RWPE1 (cell line): ENCODE data around the gene LRRN4CL.

Experiments used
- CTCF ChIA-PET: fragments of 350-600 bp; sonication (Branson Sonifier 250); formaldehyde crosslinking; extraction: SDS; loops from one replicate; lab custom pipeline; 2021; lab: Yijun Ruan, JAX
- POLR2A ChIA-PET: fragments of 400-600 bp; formaldehyde crosslinking; extraction: SDS; loops from one replicate; lab custom pipeline; 2020; ENCODE audit warnings: antibody characterized with exemption; ENCODE audit not compliant: low non-redundant PET; lab: Yijun Ruan, JAX
- DNase-seq: peaks from one replicate; pipeline ENCODE4 v3.0.0; 2012; ENCODE audit warnings: low spot score
- H3K27ac ChIP-seq: fragments of 450-650 bp; 2 replicates; pipeline ENCODE4 v1.5.1; 2017
- TF ChIP-seq, protein P1 (sequence below): fragments of 450-650 bp; conservative IDR thresholded peaks from 2 replicates; pipeline ENCODE4 v1.5.1; 2017; ENCODE audit warnings: low read depth, mild to moderate bottlenecking

The LRRN4CL gene

DNA sequence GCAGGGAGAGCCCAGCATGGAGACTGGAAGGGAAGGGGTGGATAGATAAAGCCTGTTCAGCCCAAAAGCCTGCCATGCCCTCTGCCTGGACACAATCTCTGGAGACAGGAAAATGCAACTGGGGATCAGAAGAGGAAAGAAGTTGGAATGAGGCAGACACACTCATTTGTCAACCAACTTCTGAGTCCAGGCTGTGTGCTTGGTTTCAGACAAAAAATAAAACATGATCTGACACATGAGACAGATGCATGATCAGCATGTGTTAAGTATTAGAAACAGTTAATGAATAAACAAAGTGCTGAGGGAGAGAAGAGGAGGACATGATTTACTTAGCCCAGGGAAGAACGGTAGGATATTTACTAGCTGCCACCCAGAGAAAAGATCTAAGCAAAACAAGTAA, 839 bp downstream of the LRRN4CL start:
- DNase-seq = no peak
- H3K27ac ChIP-seq = no peak overlapping the region
- TF ChIP-seq, protein P1, sequence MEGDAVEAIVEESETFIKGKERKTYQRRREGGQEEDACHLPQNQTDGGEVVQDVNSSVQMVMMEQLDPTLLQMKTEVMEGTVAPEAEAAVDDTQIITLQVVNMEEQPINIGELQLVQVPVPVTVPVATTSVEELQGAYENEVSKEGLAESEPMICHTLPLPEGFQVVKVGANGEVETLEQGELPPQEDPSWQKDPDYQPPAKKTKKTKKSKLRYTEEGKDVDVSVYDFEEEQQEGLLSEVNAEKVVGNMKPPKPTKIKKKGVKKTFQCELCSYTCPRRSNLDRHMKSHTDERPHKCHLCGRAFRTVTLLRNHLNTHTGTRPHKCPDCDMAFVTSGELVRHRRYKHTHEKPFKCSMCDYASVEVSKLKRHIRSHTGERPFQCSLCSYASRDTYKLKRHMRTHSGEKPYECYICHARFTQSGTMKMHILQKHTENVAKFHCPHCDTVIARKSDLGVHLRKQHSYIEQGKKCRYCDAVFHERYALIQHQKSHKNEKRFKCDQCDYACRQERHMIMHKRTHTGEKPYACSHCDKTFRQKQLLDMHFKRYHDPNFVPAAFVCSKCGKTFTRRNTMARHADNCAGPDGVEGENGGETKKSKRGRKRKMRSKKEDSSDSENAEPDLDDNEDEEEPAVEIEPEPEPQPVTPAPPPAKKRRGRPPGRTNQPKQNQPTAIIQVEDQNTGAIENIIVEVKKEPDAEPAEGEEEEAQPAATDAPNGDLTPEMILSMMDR = no peak
- ChIA-PET POLR2A (no interaction called here), CTCF (no interaction called here)

DNA sequence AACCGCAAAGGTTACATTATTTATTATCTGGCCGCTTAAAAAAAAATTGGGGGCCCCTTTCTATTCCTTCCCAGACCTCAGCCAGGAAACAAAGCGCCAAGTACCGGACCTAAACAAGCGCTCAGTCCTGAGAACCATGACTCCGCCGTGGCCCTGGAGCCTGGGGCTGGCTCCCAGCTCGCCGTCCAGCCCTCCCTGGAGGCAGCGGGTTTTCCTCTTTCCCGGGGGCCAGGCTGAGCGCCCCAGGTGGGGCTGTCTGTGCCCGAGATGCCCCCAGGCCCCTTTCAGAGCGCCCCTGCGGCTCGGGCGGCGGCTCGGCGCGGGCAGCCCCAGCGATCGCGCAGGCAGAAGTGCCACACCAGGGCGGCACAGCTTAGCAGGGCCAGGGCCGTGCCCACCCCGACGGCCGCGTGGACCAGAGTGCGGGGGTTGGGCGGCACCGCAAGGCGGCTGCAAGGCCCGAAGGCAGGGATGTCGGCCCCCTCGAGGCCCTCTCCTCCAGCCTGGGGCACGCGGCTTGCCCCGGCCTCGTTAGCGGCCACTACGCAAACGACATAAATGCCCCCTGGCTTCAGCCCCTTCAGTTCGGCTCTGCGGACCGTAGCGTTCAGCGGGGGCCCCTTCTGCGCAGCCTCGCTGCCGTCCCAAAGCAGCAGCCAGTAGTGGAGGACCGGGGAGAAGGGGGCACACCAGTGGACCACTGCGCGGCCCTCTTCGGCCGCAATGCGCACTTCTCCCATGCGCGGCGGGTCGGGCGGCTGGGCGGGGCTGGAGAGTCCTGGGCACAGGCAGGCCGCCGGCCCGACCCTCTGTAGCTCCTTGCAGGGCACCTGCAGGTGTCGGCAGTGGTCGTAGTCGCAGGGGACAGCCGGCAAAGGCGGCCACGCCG, 1.6 kb downstream of the LRRN4CL start:
- CTCF ChIA-PET = interaction anchor here (0.6 kb wide), 1 partner anchor 38 kb away, joined by 3 read pairs; no protein-coding TSS in a partner anchor
- POLR2A ChIA-PET = no interaction called here
- no peak overlapping the region for H3K27ac ChIP-seq
- DNase-seq = no peak
- TF ChIP-seq, protein P1 = no peak

DNA sequence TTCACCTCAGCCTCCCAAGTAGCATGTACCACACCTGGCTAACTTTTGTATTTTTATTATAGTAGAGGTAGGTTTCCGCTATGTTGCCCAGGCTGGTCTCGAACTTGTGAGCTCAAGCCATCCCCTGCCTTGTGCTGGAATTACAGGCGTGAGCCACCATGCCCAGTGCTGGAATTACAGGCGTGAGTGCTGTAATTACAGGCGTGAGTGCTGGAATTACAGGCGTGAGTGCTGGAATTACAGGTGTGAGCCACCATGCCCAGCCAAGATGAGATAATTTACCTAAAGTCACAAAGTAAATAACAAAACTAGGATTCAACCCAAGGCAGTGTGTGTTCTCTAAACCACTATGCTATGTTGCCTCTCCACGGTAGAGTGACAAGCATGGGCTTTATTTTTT, 6.8 kb downstream of the LRRN4CL start:
- no peak for DNase-seq
- no peak overlapping the region for H3K27ac ChIP-seq
- TF ChIP-seq, protein P1 = no peak
- POLR2A ChIA-PET = no interaction called here
- CTCF ChIA-PET = interaction anchor here (2.5 kb wide), 1 partner anchor 12 kb away, joined by 17 read pairs; no protein-coding TSS in a partner anchor

DNA sequence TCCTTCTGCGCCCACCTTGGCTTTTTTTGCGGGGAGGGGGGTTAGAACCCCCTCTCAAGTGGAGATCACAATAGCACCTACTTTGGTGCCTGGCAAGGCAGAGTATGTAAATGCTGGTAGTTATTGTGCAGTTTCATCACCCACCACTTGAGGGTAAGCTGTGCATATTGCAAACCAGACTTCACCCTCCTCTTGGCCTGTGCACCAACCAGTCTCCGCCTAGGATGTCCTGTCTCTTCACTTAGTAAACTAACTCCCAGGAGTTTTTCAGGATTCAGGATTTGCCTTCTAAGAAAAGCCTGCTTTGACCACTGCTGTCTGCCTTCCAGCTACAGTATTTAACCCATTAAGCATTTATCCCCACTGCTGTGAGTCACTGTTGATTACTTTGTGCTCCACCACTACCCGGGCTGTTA, 8.5 kb downstream of the LRRN4CL start:
- CTCF ChIA-PET = interaction anchor here (0.6 to 2.5 kb wide), 9 partner anchors 8 to 538 kb away, joined by 3 to 17 read pairs (median 6); partner anchors contain the start of genes HNRNPUL2, LRRN4CL and TTC9C
- peak overlapping the region; percentile 88 for H3K27ac ChIP-seq
- peak; percentile 69 for DNase-seq
- TF ChIP-seq, protein P1 = peak; percentile 71
- POLR2A ChIA-PET = interaction anchor here (0.5 to 1.1 kb wide), 4 partner anchors 11 to 80 kb away, joined by 4 to 8 read pairs (median 6); no protein-coding TSS in a partner anchor

DNA sequence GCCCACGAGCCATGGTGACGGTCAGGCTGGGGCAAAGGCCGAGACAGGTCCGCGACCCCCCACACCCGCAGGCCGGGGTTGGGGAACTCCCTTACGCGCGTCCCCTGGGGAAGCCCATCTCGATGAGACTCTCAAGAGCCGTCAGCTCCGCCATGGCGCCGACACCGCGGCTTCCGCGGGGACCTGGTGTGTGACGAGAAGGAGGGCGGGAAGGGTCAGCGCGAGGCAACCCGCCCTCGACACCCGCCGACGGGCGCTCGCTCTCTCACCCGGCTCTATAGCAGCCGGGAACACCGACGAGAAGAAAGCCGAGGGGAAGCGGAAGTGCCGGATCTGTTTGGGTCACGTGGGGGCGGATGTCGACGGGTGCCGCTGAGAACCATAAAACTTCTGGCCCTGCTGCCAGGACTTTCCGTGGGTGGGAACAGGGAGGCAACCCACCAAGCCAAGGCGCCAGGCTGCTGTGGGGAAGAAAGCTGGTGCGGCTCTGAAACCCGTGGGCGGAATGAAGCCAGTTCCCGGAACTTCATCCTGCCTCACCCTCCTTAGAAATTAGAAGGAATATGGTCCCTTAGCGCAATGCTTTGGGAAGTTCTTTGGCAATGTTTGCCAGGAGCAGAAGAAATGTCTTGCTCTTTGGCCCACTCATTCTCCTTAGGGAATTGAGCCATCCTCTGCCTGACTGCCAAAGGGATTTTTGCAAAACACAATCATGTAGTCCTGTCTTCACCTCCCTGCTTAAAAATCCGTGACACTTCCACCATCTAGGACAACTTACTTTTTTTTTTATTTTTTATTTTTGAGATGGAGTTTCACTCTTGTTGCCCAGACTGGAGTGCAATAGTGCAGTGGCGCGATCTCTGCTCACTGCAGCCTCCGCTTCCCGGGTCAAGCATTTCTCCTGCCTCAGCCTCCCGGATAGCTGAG, 10.3 kb downstream of the LRRN4CL start, which contains the start of gene UBXN1:
Gene UBXN1 (minus strand): TSS at position 304 of the 927 bp plus-strand sequence. CDS start 150 bp downstream, at position 154.
- ChIA-PET CTCF (no interaction called here), POLR2A (interaction anchor here (0.9 to 1.1 kb wide), 2 partner anchors 30 to 47 kb away, joined by 4 to 6 read pairs; no protein-coding TSS in a partner anchor)
- peak within 1 kb of the TSS; percentile 88 for H3K27ac ChIP-seq
- TF ChIP-seq, protein P1 = no peak
- DNase-seq = peak; percentile 79

DNA sequence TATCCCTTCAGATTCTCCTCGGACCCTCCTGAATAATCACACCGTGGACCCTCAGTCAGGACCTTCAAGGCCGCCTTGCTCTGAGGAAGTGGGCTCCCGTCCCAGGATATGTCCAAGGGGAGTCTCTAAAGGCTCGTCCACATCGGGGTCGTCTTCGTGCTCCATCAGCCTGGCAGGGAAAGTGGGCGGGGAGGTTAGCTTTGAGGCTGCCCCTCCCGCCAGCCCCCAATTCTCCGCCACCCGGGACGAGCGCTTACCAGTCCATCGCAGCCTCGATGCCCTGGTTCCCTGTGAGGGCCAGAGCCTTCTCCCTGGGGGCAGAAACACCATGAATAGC, 10.9 kb downstream of the LRRN4CL start:
- POLR2A ChIA-PET = no interaction called here
- CTCF ChIA-PET = no interaction called here
- H3K27ac ChIP-seq = peak overlapping the region; percentile 88
- TF ChIP-seq, protein P1 = no peak
- DNase-seq = no peak
